GM19240 (cell line): ENCODE data around the gene BANF1.
A peak's percentile ranks its signal among the peaks of the same experiment; 100 is the strongest.
"Not testable (repeated sequence)": the region's sequence is repeated elsewhere in the genome, so short reads cannot be mapped to it uniquely, and the experiment has no call there.

ENCODE experiments used
- DNase-seq: peaks from one replicate; pipeline ENCODE4 v3.0.0; 2011; ENCODE audit warnings: low spot score; ENCODE audit not compliant: insufficient read length

BANF1 gene

DNA sequence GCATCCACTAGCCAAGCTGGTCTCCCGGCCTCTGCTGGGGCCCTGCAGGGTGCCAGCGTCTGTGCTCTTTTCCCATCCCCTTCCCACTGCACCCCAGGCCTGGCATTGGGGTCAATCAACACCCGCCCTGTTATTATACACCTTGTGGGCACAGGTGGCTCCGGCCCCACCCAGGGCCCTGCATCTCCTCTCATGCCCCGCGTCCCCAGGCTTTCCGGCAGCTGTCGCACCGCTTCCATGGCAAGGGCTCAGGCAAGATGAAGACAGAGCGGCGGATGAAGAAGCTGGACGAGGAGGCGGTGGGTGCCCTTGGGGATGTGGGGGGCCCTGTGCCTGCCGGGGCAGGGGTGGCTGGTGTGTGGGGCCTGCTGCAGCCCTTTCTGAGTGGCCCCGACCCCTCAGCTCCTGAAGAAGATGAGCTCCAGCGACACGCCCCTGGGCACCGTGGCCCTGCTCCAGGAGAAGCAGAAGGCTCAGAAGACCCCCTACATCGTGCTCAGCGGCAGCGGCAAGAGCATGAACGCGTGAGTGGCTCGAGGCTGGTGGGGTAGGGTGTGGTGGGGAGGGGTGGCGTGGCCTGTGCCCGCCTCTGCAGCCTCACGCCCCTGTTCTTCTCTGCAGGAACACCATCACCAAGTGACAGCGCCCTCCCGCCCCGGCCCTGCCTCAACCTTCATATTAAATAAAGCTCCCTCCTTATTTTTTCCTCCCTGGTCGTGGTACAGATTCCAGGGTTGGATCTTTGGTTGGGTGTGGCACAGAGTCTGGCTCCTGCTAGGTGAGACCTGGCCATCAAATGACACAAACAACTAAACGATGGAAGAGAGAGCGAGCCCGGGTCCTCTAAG is 23.7 kb upstream of the BANF1 start:
- DNase-seq = no peak

DNA sequence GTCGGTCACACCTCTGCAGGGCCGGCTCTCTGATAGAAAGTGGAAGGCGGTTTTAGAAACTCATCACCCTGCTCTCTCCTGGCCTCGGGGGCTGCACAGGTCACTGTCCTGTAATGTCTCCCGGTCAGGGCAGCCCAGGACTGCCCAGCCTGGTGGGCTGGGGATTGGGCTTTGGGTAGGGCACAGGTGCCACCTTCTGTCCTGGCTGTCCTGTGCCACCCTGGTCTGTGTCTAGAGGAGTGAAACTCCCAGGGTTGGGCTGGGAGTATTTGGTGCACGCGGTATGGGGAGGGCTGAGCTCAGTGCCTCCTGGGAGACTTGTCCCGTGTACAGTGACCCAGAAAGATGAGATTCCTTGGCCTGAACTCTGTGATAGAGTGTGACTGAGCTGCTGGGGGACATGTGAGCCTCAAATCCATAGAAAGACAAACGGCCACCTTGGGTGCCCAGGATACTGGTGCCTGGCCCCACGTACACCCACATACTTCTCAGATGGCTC is 23.0 kb upstream of the BANF1 start:
- no peak for DNase-seq

DNA sequence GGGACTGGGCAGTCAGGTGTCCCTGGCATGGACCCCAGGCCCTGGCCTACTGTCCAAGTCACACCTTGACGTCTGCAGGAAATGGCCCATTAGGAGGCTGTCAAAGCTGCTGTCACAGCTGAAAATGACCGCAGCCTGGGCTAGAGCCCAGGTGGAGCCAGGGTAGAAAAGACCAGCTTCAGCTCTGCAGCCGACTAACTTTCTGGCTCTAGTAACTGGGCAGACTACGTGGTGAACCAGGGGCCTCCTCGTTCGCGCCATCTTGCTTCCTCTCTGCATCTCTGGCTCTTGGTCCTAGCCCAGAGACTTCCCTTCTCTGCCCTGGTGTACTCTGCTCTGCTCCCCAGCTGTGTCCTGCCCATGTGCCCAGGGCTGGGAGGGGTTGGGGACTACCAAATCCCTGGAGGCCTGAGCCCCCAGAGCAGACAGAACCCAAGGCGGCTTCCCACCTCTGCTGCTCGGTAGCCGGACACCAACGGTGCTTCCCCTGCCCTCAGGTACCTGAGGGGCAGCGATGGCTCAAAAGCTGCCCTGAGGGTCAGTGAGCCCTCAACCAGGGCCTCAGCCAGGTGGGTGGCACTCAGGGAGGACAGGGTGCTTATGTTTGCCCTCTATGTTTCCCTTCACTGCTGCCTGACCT is 21.1 kb upstream of the BANF1 start:
- DNase-seq = no peak

DNA sequence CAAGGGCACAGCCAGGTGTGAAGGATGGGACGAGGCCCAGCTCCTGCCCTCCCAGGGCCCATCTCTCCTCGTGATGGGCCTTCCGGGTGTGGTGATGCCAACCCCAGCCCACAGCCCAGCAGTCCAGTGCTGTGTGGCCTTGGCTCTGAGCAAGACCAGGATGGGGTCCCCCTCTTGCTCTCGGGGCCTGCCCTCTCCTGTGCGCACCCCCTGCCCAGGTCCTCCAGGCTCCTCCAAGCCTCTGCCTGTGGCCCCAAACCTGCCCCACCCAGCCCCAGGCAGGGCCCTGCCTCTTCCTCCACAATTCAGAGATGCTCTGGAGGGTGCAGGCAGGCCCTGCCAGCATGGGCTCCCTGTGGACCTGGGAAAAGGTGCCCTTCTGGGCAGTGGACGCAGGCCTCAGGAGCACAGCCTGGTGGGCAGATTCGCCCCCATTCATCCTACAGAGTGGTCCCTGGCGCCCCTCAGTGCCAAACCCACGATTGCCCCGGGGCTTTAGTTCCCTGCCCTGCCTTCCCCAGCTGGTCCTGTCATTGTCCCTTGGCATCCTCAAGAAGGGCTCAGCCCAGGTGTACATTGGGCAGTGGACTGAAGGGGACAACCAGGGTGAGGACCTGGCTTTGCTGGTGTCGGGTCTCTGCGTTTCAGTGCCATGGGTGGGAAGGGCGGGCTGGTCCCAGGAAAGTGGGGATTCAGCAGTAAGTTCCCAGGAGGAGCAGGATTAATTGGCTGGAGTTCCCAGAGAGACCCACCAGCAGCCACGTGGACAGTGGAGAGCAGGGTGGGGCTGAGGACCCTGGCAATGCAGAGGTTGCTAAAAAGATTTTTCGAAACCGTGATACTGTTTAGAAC is 20.1 kb upstream of the BANF1 start:
- DNase-seq = no peak

DNA sequence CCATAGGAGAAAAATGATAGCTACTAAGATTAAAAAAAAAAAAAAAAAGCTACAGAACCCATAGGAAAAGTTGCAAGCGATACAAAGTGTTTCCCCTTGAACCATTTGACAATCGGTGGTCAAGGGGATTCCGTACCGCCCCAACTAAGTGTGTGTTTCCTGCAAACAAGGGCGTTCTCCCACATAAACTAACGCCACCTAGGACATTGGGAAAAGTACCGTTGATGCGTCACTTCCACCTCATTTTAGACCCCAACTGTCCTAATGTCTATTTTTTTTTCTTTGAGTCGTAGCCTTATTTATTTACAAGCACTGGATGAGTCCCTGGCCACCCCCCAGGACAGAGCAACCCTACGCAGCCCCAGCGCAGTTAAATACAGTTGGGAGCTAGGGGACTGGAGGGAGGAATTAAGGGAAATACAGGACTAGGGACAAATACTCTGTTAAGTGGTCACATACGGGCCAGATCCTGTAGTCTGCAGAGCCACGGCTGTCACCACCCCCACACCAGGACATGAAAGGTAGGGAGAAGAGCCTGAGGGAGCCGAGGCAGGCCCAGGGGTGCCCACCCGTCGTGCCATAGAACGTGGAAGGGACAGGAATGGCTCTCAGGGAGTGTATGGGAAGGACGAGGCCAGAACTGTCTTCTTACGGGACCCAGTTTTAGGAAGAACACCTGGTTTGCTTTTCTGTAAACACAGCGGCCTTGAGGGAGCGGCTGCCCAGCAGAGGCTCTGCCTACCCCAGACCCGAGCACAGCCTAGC is 19.3 kb upstream of the BANF1 start:
- no peak for DNase-seq

DNA sequence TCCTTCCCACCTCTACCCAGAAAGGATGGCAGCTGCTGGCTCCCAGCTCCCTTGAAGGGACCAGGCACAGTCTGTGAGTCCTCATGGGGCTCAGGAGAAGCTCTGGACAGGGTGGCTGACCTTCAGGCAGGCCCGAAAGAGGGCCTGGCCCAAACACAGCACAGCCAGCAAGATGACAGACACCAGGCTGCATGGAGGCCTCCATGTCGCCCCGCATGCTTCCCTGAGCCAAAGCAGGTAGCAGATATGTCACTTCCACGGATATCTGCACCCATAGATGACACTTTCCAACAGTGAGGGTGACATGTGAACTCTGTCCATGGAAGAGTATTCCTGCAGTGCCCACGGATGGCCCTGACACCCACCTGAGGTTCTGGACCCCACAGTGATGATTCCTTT is 18.7 kb upstream of the BANF1 start:
- no peak for DNase-seq

DNA sequence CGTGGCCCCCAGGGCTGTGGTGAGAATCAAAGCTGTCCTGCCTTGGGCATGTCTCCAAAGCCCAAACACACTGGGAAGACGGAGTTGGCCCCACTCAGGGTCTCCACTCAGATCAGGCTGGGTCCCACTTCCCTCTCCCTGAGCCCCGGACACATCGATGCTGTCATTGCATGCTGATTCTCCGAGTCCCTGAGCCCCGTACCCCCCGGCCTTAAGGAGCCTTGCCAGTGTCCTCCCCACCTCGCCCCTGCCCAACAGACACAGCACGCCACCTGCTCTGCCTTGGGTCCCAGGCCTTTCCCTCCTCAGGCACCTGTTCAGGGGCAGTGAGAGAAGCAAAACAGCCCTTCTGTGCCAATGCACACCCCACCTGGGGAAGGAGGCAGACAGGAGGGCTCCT is 15.0 kb upstream of the BANF1 start:
- no peak for DNase-seq

DNA sequence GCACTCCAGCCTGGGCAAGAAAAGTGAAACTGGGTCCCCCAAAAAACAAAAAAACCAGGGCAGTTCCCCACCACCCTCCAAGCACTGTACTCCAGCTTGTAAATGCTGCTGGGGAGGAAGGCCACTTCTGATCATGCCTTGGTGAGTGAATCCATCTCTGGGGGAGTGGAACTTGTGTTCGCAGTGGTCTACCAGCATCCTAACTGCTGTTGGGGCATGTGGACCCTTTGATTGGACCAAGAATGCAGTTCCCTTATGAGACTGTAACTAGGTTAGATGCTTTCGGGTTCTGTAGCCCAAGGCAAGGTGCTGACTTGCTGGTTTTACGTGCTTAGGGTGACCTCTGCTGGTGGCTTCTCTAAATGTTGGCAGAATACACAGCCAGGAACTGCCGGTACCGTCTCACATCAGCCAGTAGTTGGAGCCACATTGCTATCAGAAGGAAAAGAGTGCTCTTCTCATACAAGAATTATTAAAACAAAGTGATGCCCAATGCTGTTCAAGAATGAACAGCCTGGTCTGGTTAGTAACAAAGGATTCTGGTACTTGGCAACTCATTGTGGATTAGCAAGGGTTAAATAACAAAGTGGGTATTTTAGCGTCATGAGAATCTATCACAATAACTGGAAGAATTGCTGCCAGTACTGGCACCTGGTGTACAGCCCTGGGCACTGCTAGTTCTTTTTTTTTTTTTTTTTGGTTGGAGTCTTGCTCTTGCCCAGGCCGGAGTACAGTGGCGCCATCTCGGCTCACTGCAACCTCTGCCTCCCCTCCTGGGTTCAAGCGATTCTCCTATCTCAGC is 13.3 kb upstream of the BANF1 start:
- DNase-seq = peak; percentile 92

DNA sequence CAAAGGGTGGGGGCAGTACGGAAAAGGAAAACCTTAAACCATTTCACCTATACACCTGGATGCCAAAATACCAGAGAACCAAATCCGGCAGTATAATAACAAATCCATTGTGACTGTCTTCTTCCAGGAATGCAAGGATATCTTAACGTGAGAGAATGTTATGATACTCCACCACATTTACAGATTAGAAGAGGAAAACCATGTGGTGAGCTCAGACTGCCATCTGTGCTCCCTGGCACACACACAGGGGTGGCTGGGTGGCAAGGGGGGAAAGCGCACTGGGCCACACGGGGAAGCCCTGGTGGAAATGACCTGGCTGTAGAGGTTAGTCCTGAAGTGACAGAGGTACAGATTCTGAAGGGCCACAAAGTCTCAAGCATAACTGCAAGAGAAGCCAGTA is 10.2 kb upstream of the BANF1 start:
- DNase-seq = no peak

DNA sequence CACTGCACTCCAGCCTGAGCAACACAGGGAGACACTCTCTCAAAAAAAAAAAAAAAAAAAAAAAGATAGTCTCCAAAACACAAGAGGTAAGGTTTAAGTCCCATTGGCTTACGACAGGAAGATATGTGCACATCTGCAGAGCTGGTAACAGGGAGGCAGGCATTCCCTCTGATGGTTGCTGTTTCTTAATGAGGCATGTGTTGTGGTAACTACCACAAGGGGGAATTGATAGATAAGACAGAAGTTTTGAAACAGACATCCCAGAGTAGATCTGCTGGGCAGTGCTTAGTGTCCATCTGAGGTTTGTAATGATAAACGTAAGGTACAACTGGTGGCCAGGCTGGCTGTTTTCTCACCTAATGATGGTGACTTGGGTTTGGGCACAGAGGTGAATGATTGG is 5.0 kb upstream of the BANF1 start:
- no peak for DNase-seq

DNA sequence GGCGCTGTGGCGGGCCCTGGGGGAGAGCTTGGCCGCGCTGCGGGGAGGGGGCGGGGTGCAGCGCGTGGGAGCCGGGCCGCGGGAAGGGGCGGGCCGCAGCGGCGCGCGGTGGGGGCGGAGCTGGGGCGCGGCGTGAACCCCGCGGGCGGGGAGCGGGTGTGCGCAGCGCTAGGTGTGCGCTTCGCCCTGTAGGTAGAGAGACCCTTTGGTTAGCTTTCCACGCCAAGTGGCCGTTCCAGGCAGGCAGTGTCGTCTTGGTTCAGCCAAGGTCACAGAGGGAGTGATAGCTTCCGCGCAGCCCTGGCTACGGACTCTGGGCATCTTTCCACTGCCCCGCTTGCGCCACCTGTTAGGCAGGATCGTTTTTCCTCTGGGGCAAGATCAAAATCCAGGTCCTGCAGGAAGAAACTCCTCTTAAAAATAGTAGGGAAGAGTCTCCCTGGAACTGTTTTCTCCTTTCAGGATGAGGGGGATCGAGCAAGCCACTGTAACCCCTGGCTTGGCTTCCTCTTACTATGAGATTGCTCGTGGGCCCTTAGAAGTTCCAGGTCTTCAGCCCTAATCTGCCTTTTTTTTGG is 434 bp downstream of the BANF1 start:
- peak; percentile 67 for DNase-seq

DNA sequence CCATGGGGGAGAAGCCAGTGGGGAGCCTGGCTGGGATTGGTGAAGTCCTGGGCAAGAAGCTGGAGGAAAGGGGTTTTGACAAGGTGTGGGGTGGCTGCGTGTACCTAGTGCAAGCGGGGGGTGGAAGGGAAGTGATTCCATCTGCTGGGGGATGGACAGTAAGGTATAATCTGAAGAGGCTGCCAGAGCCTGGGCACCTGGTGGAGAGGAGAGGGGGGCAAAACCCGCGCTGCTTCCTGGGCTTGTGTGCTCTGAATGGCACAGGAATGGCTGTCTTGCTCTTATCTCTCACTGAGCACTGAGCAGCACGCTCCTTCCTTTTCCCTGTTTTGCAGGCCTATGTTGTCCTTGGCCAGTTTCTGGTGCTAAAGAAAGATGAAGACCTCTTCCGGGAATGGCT is 988 bp downstream of the BANF1 start:
- no peak for DNase-seq

DNA sequence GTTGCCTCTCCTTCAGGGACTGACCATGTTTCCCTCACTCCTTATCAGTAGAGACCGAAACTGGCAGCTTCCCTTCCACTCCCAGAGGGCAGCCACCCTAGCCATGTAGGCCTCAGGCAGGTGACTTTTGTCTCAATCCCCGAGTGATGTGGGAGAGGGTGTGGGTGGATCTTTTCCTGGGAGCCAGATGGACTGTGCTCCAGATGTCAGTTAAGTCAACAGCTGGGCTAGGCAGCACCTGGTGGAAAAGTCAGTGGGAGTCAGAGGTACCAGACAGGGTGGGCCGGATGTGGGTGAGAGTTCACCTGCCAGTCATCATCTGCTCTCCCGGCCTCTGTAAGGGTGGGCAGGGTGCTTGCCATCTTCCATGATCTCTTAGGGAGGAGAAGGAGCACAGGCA is 1.9 kb downstream of the BANF1 start:
- DNase-seq = no peak

DNA sequence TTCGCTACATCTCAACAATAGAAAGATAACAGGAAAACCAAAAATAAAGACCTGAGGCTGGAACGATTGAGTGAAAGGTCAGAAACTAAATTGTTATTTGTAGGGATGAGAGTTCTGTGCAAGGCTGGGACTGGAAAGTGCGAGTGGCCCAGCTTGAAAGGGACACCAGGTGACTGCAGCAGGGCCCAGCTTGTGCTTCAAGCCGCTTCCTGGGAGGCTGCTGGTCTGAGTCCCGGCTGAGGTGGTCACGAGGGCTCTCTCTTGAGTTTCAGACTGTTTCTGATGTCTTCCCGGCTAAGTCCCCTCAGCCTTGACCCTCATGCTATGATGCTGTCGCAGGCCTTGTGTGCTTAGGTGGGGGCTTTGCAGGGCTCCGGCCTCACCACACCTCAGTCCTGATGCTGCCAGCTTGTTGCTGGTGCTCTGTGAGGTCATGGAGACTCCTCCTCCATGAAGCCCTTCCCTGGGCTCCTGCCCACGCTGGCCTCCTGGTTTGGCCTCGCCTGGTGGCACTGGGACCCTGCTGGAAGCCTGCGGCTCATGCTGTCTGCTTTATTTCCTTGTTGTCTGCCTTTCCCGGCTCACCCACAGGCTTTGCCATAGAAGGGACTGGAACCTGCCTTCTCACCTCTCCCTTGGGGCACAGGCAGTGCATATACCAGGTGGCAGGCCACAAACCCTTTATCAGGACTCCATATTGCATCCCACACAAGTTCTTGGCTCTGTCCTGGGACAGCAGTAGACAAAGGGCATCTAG is 4.0 kb downstream of the BANF1 start:
- no peak for DNase-seq

DNA sequence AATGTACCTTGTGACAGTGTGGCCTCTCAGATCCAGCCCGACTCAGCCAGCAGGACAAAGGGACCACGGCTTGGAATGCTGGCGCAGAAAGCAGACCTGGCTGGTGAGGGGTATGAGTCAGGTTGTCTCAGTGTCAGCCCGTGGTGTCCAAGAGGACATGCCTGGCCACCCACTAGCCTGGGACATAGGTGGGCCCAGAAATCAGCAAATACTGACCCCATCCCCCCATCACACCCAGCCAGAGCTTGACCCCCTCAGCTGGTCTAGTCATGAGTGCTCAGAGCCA is 4.5 kb downstream of the BANF1 start:
- no peak for DNase-seq

DNA sequence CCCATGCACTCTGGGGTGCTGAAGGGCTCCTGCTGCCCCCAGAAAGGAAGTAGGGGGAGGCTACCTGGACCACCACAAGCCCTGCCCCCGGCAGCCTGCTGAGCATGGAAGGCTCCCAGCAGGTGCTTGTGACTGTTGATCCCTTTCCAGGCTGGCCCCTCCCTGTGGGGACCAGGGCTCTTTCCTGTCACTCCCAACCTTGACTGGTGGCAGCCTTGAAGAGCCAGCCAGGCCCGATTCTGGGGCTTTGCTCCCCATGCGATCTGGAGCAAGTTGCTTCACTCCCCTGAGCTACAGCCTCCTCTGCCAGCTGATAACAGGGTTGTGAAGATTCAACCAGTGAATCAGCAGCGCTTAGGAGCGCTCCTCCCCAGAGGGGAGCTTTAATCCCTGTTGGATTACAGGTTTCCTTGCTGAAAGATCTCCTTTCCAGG is 4.9 kb downstream of the BANF1 start:
- no peak for DNase-seq

DNA sequence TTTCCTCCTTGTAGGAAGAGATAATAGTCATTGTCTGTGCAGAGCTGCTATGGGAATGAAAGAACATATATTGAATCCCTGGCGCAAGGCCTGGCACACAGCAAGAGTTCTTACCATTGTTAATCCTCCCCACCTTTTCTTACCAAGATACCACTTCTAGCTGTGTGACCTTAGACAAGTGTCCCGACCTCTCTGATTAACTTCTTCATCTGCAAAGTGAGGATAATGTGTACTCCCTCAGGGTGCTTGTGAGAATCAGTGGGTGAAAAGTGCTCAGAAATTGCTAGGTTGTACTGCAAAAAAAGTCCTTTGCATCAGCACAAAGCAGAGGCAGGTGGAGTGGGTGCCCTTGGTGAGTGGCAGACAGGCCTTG is 5.8 kb downstream of the BANF1 start:
- no peak for DNase-seq

DNA sequence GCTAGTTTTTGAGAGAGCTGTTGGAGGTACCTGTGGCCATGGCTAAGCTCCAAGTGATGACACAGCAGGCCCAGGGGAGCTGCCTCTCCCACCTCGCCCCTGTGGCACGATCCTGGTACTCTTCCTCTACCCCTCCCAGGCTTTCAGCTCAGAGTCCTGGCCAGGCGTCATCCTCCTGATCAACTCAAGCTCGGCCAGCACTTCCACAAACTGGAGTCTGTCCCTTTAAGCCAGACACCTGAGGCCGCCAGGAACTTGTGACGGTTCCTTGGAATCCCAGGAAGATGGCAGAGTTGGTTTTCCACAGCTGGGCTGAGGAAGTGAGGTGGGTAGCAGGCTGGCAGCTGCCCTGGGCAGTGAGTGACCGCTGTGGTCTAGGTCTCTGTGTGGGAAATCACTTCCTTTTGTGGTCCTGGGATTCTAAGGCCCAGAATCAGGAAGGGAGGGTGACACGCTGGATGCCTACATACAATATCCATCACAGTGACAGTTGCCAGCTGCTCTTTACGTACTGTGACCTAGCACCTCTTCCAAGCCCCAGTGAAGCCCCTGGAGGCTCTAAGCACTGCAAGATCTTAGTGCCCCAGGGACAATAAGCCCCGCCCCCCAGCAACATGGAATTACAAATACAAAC is 6.3 kb downstream of the BANF1 start:
- DNase-seq = no peak

DNA sequence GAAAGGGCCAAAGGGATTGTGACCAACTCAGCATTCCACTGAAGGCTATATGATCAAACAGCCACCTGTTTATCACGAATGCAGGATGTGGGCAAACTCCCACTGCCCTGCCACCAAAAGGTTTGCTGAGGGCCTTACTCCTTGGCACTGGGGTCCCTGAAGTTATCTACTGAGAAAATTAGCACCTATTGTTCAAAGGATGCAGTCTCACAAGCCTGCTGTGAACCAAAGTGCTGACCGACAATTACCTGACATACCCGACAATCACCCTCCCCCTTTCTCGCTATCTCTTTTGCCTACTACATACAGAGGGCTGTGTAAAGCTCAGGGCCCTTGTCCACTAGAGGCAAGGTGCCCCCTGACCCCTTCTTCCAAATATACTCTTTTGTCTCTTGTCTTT is 7.7 kb downstream of the BANF1 start:
- not testable (repeated sequence) for DNase-seq
